ENCODE results near the gene HOXB9. TPM values are rescaled to one million over a fixed set of nuclear protein-coding genes. Genes with fewer than 3 reads are reported as not detected.
A peak's percentile ranks its signal among the peaks of the same experiment; 100 is the strongest.

HOXB9 gene
- total and polyA plus RNA-seq, 2 donors (not counting 3 experiments of a cell fraction or from before 2014, with no cell fraction given) = 0.79 to 1.1 TPM

DNA sequence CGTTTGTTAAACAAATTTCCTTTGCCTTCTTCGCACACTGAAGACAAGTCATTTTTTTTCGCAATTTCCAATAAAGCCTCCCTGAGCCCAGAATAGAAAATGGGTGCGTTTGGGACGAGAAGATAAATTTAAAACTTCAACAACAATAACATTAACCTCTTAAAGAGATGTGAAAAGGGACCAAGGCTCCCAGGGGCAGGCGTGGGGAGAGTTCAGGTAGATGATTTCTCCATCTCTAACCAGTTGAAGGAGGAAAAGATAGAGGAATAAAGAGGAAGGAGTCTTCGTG is 46.7 kb downstream of the HOXB9 start:
- no peak for FAIRE-seq
- peak overlapping the region; percentile 51 to 69 (median 67) for H3K4me3 ChIP-seq (replicated peaks in 1 of 3; ENCODE audit: insufficient read depth in 1 of 3, low read depth in 1 of 3, low read length in 3 of 3)
- CTCF ChIA-PET = interaction anchor here (0.6 to 1.2 kb wide), 4 partner anchors 12 to 229 kb away, joined by 3 to 6 read pairs (median 3); no protein-coding TSS in a partner anchor

More for the DNA sequence above, 46.7 kb downstream of the HOXB9 start:
- no peaks in the 10 kb centered on the region for H3K9me1 ChIP-seq (replicated peaks; ENCODE audit: control insufficient read depth, extremely low read depth, insufficient read depth, low read length)
- H4K20me1 ChIP-seq (replicated peaks; ENCODE audit: control insufficient read depth, extremely low read depth, insufficient read depth, low read length) = no peaks in the 10 kb centered on the region
- peak; percentile 77 for DNase-seq (ENCODE audit: low read depth, low spot score)
- H2AFZ ChIP-seq (ENCODE audit: low read depth, low read length) = no peak overlapping the region
- H3K4me1 ChIP-seq (ENCODE audit: control insufficient read depth, extremely low read depth, insufficient read depth, low read length) = peaks cover 57% of the 10 kb centered on the region
- intact Hi-C loops (cut with micrococcal nuclease) = no loop called here
- POLR2A ChIA-PET = interaction anchor here (0.7 kb wide), 1 partner anchor 13 kb away, joined by 6 read pairs; no protein-coding TSS in a partner anchor
- H3K27me3 ChIP-seq (ENCODE audit: control insufficient read depth in 2 of 2, insufficient read depth in 2 of 2, low read length in 2 of 2) = no peaks in the 10 kb centered on the region
- BruUV-seq (replicated peaks) = no TSS peak
- peak overlapping the region; percentile 71 for H3K27ac ChIP-seq (ENCODE audit: insufficient read depth, low read depth, low read length)
- H3K4me2 ChIP-seq (ENCODE audit: insufficient read depth, low read length) = peak overlapping the region; percentile 89
- peaks cover 0 to 2% of the 10 kb centered on the region in 2 experiments for H3K36me3 ChIP-seq (ENCODE audit: control insufficient read depth in 2 of 2, extremely low read depth in 1 of 2, insufficient read depth in 2 of 2, low read length in 2 of 2)
- H3K9me3 ChIP-seq (replicated peaks; ENCODE audit: control insufficient read depth, insufficient read depth, low read length) = no peaks in the 10 kb centered on the region
- peak overlapping the region; percentile 55 for H3K9ac ChIP-seq (replicated peaks; ENCODE audit: extremely low read depth, insufficient read depth, low read length)
- dilution Hi-C loops (cut with MboI; ENCODE audit: extremely low pct_ligation_motif_present, low sequenced_read_pairs) = no loop called here
- peaks cover 93% of the 10 kb centered on the region for H3K79me2 ChIP-seq (ENCODE audit: control insufficient read depth, insufficient read depth, low read length)
- TF ChIP-seq POLR2AphosphoS5 (IDR thresholded peaks at IDR 0.05; ENCODE audit: insufficient read depth, low read depth, low read length) (no peak), JUN (IDR thresholded peaks at IDR 0.05; ENCODE audit: borderline replicate concordance, insufficient read depth, insufficient read length, low read depth) (no peak), FOS (IDR thresholded peaks at IDR 0.05; ENCODE audit: borderline replicate concordance, insufficient read depth, low read length) (no peak), MYC (IDR thresholded peaks at IDR 0.05; ENCODE audit: low read depth, low read length) (no peak), GATA2 (IDR thresholded peaks at IDR 0.05; ENCODE audit: insufficient read depth, insufficient read length, low read depth, low read length) (no peak), EZH2 (IDR thresholded peaks at IDR 0.05; ENCODE audit: borderline replicate concordance, low read depth, low read length, severe bottlenecking) (no peak), POLR2A (IDR thresholded peaks at IDR 0.05; ENCODE audit: low read depth, low read length) (no peak)
- TF ChIP-seq, protein P1, sequence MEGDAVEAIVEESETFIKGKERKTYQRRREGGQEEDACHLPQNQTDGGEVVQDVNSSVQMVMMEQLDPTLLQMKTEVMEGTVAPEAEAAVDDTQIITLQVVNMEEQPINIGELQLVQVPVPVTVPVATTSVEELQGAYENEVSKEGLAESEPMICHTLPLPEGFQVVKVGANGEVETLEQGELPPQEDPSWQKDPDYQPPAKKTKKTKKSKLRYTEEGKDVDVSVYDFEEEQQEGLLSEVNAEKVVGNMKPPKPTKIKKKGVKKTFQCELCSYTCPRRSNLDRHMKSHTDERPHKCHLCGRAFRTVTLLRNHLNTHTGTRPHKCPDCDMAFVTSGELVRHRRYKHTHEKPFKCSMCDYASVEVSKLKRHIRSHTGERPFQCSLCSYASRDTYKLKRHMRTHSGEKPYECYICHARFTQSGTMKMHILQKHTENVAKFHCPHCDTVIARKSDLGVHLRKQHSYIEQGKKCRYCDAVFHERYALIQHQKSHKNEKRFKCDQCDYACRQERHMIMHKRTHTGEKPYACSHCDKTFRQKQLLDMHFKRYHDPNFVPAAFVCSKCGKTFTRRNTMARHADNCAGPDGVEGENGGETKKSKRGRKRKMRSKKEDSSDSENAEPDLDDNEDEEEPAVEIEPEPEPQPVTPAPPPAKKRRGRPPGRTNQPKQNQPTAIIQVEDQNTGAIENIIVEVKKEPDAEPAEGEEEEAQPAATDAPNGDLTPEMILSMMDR (IDR thresholded peaks at IDR 0.05; ENCODE audit: extremely low read depth in 1 of 2, insufficient read depth in 1 of 2, low read depth in 1 of 2, low read length in 2 of 2) = no peak
- TF ChIP-seq, protein P2, sequence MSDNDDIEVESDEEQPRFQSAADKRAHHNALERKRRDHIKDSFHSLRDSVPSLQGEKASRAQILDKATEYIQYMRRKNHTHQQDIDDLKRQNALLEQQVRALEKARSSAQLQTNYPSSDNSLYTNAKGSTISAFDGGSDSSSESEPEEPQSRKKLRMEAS (IDR thresholded peaks at IDR 0.05; ENCODE audit: insufficient read depth, insufficient read length) = no peak

Measured in endothelial cell of umbilical vein (primary cell).